Tibial nerve (tissue), 4 donors: ENCODE measurements around the gene AKNA. TPM values are rescaled to one million over a fixed set of nuclear protein-coding genes. Genes with fewer than 3 reads are reported as not detected.
A peak's percentile ranks its signal among the peaks of the same experiment; 100 is the strongest.

Experiments
- DNase-seq, 2 donors: peaks; one replicate each; pipeline ENCODE4 v3.0.0-alpha.2; 2019; ENCODE audit warnings: low spot score in 2 of 2
- H3K27ac ChIP-seq, 4 donors: fragments of 200-600 bp; sonication (generic) in 3 of 4; one replicate each; pipeline ENCODE4 v1.5.1; 2017 to 2019; ENCODE audit warnings: mild to moderate bottlenecking in 1 of 4
- H3K27me3 ChIP-seq, 2 donors: fragments of 200-600 bp; sonication (generic) in 1 of 2; one replicate each; pipeline versions ENCODE4 v1.5.1 to v1.6.0; 2017 to 2019
- H3K36me3 ChIP-seq, 3 donors: fragments of 200-600 bp; sonication (generic); one replicate each; pipeline ENCODE4 v1.5.1; 2018 to 2019
- H3K4me1 ChIP-seq, 4 donors: fragments of 200-600 bp; sonication (generic) in 3 of 4; one replicate each; pipeline ENCODE4 v1.5.1; 2017 to 2019
- H3K4me3 ChIP-seq, 4 donors: fragments of 200-600 bp; sonication (generic) in 3 of 4; one replicate each; pipeline ENCODE4 v1.5.1; 2017 to 2019; ENCODE audit warnings: mild to moderate bottlenecking in 1 of 4, moderate library complexity in 1 of 4
- H3K9me3 ChIP-seq, 4 donors: fragments of 200-600 bp; sonication (generic) in 3 of 4; one replicate each; pipeline ENCODE4 v1.5.1; 2017 to 2019
- EP300 ChIP-seq, 2 donors: sonication (generic); formaldehyde crosslinking; IDR thresholded peaks; one replicate each; pipeline ENCODE4 v1.6.1; 2017; ENCODE audit warnings: antibody characterized with exemption in 2 of 2, mild to moderate bottlenecking in 1 of 2
- POLR2A ChIP-seq, 2 donors: fragments of 450-650 bp; IDR thresholded peaks; one replicate each; pipeline ENCODE4 v1.6.1; 2017; ENCODE audit warnings: antibody characterized with exemption in 2 of 2, mild to moderate bottlenecking in 2 of 2, moderate library complexity in 2 of 2
- WGBS, 2 donors: methylation state at CpG; one replicate each; pipeline ENCODE4 v1.1.5; 2018; 5-methylcytosine and 5-hydroxymethylcytosine counted together
- total RNA-seq, 4 donors: library from RNA; depleted of rRNA; stranded (reverse); fragments of >200 nt; gene quantifications; one replicate each; pipeline ENCODE4 v1.1.0, GENCODE V29; 2016
- TF ChIP-seq, protein P1 (sequence below), 5 experiments: fragments of 200-600 bp in 3 of 5; fragments of 450-650 bp in 2 of 5; sonication (generic) in 3 of 5; IDR thresholded peaks; one replicate each; pipeline ENCODE4 v1.5.1; 2016 to 2019; ENCODE audit warnings: antibody characterized with exemption in 5 of 5, mild to moderate bottlenecking in 3 of 5, moderate library complexity in 2 of 5

Gene AKNA, protein sequence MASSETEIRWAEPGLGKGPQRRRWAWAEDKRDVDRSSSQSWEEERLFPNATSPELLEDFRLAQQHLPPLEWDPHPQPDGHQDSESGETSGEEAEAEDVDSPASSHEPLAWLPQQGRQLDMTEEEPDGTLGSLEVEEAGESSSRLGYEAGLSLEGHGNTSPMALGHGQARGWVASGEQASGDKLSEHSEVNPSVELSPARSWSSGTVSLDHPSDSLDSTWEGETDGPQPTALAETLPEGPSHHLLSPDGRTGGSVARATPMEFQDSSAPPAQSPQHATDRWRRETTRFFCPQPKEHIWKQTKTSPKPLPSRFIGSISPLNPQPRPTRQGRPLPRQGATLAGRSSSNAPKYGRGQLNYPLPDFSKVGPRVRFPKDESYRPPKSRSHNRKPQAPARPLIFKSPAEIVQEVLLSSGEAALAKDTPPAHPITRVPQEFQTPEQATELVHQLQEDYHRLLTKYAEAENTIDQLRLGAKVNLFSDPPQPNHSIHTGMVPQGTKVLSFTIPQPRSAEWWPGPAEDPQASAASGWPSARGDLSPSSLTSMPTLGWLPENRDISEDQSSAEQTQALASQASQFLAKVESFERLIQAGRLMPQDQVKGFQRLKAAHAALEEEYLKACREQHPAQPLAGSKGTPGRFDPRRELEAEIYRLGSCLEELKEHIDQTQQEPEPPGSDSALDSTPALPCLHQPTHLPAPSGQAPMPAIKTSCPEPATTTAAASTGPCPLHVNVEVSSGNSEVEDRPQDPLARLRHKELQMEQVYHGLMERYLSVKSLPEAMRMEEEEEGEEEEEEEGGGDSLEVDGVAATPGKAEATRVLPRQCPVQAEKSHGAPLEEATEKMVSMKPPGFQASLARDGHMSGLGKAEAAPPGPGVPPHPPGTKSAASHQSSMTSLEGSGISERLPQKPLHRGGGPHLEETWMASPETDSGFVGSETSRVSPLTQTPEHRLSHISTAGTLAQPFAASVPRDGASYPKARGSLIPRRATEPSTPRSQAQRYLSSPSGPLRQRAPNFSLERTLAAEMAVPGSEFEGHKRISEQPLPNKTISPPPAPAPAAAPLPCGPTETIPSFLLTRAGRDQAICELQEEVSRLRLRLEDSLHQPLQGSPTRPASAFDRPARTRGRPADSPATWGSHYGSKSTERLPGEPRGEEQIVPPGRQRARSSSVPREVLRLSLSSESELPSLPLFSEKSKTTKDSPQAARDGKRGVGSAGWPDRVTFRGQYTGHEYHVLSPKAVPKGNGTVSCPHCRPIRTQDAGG (N-terminal part only)
- 10 to 100 TPM; 23.6 to 42.2 (median 36.6) TPM for total RNA-seq

DNA sequence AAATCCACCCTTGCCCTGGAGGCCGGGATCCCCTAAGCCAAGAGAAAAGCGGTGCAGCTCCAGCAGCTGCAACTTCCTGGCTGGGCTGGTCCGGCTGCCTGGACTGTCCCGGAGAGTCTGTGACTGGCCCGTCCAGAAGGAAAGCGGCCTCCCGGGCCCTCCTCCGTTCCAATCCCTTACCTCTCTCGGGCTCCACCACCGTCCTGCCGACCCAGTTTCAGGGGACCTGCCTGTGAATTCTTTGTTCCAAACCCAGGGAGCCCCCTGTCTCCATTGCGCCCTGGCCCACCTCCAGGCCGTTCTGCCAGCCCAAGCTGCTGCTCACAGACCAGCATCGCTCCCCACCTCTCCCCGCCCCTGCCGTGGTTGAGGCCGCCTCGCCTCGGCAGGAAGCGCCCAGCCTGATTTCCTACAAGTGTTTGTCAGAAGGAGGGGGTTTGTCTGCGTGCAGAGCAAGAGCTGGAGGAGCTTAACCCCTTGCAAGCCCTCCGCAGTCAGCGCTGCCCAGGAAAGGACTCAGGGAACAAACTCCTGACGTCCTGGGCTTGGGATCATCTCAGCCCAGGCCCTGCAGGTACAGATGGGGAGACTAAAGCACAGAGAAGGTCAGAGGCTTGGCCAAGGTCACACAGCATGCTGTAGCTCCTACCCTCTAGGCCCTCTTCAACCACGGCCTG, at the start of gene AKNA:
TSS of gene AKNA (minus strand) at position 303 of the 677 bp plus-strand sequence. CDS start 6,649 bp downstream, outside the sequence.
- WGBS, 2 donors: 0 to 3% methylated on average over 8 to 18 of the region's 25 CpGs
- peaks cover 0 to 88% (median 67%) of the 10 kb centered on the region in 4 donors for H3K4me1 ChIP-seq

DNA sequence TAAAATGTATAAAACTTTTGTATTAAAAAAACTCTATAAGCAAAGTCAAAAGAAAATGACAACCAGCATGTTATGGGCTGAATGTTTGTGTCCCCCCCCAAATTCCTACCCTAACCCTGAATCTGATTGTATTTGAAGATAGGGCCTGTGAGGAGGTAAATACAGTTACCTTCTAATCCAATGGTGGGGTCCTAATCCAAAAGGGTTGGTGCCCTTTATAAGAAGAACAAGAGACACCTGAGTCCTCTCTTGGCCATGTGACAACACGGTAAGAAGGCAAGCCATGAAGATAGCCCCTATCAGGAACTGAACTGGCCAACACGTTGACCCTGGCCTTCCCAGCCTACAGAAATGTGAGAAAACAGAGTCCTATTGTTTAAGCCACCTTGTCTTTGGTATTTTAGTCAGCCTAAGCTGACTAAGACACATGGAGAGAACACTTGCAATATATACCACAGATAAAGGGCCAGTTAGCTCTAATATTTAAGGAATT, 49.7 kb upstream of the AKNA start:
- no peak for TF ChIP-seq POLR2A (IDR thresholded peaks at IDR 0.05)
- TF ChIP-seq, protein P1, sequence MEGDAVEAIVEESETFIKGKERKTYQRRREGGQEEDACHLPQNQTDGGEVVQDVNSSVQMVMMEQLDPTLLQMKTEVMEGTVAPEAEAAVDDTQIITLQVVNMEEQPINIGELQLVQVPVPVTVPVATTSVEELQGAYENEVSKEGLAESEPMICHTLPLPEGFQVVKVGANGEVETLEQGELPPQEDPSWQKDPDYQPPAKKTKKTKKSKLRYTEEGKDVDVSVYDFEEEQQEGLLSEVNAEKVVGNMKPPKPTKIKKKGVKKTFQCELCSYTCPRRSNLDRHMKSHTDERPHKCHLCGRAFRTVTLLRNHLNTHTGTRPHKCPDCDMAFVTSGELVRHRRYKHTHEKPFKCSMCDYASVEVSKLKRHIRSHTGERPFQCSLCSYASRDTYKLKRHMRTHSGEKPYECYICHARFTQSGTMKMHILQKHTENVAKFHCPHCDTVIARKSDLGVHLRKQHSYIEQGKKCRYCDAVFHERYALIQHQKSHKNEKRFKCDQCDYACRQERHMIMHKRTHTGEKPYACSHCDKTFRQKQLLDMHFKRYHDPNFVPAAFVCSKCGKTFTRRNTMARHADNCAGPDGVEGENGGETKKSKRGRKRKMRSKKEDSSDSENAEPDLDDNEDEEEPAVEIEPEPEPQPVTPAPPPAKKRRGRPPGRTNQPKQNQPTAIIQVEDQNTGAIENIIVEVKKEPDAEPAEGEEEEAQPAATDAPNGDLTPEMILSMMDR (IDR thresholded peaks at IDR 0.05): no peak
- no peak for TF ChIP-seq EP300 (IDR thresholded peaks at IDR 0.05)
- WGBS, 2 donors: 47 to 54% methylated on average over 2 of the region's 2 CpGs
- H3K27me3 ChIP-seq: no peaks in the 10 kb centered on the region
- no peak for DNase-seq
- no peak overlapping the region for H3K27ac ChIP-seq
- no peaks in the 10 kb centered on the region for H3K36me3 ChIP-seq
- H3K4me3 ChIP-seq: no peak overlapping the region
- H3K4me1 ChIP-seq: no peaks in the 10 kb centered on the region
- no peaks in the 10 kb centered on the region for H3K9me3 ChIP-seq

More for the DNA sequence above, at the start of gene AKNA:
- H3K9me3 ChIP-seq: no peaks in the 10 kb centered on the region
- peak; percentile 49 to 68 for DNase-seq
- H3K27me3 ChIP-seq: no peaks in the 10 kb centered on the region
- peak; percentile 44 to 64 for TF ChIP-seq POLR2A (IDR thresholded peaks at IDR 0.05)
- peak in 1 of 2 donors; percentile 86 for TF ChIP-seq EP300 (IDR thresholded peaks at IDR 0.05)
- TF ChIP-seq, protein P1 (IDR thresholded peaks at IDR 0.05): no peak
- H3K4me3 ChIP-seq: peak within 1 kb of the TSS; percentile 22 to 67 (median 63)
- H3K27ac ChIP-seq: peak within 1 kb of the TSS; percentile 52 to 93 (median 92)
- H3K36me3 ChIP-seq: no peaks in the 10 kb centered on the region

DNA sequence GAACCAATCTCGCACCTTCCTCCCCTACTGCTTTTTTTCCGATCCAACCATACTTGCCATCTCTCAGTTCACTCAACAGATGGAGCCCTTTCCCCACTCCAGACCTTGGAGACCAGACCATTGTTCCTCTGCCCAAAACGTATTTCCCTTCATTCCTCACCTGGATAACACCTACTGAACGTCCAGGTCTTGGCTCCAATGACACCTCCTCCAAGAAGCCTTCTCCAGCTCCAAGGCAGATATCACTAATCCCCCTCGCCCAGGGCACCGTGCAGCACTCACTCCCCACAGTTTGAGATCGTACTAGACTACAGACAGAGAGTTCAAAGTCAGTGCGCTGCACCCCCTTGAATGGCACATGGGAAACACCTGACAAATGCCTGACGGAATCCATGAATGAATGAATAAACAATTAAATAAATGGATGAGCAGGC, 47.1 kb upstream of the AKNA start:
- 40 to 46% methylated on average over 9 of the region's 9 CpGs for WGBS, 2 donors
- Histone ChIP-seq H3K4me3 (no peak overlapping the region), H3K9me3 (no peaks in the 10 kb centered on the region), H3K27ac (no peak overlapping the region), H3K4me1 (no peaks in the 10 kb centered on the region), H3K36me3 (no peaks in the 10 kb centered on the region), H3K27me3 (no peaks in the 10 kb centered on the region)
- DNase-seq: no peak
- TF ChIP-seq EP300 (IDR thresholded peaks at IDR 0.05): no peak
- TF ChIP-seq, protein P1 (IDR thresholded peaks at IDR 0.05): peak in 4 of 5 experiments; percentile 15 to 19 (median 16)

DNA sequence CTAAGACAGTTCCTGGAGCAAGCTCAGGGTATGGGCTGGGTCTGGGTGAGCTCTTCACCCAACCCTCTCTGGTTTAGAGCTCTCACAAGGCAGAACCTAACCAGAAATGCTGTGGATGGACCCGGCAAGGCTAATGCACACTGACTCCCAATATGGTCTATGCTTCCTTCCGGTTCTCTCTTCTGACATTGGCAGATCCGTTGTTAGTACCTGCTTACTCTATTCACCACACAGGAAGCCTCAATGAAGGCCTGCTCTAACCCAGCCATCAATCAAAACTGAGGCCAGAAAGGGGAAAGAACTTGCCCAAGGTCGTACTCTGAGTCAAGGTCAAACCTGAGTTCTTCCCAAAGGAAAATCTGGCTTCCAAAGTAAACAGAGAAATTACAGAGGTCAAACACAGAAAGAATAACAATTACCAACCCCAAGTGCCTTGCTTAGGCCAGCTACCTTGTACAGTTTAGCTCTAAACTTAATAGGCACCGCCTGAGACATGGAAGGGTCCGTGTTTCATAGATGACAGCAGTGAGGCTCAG, 46.0 kb upstream of the AKNA start:
- Histone ChIP-seq H3K36me3 (no peaks in the 10 kb centered on the region), H3K4me3 (no peak overlapping the region), H3K9me3 (no peaks in the 10 kb centered on the region), H3K4me1 (no peaks in the 10 kb centered on the region), H3K27me3 (no peaks in the 10 kb centered on the region), H3K27ac (no peak overlapping the region)
- no peak for DNase-seq
- no peak for TF ChIP-seq EP300 (IDR thresholded peaks at IDR 0.05)
- TF ChIP-seq POLR2A (IDR thresholded peaks at IDR 0.05): no peak
- TF ChIP-seq, protein P1 (IDR thresholded peaks at IDR 0.05): no peak
- WGBS, 2 donors: 61 to 62% methylated on average over 6 of the region's 6 CpGs
